Upper lobe of left lung (tissue), 6 donors: Measurements from ENCODE around the gene ACTR1A. TPM values are rescaled to one million over a fixed set of nuclear protein-coding genes. Genes with fewer than 3 reads are reported as not detected.

ENCODE experiments used
- ATAC-seq, 2 donors: fragments of 200-7000 bp; cut with Tn5 transposase; one replicate each; pipeline ENCODE4 v1.9.1; 2022; ENCODE audit warnings: mild to moderate bottlenecking in 2 of 2, moderate library complexity in 2 of 2; ENCODE audit not compliant: low FRiP score in 2 of 2
- DNase-seq, 2 donors: peaks; one replicate each; pipeline ENCODE4 v3.0.0-alpha.2; 2019 to 2020
- H3K27ac ChIP-seq, 4 donors: fragments of 200-600 bp; sonication (generic); one replicate each; pipeline ENCODE4 v1.5.1; 2016 to 2019
- H3K27me3 ChIP-seq, 4 donors: fragments of 200-600 bp; sonication (generic); one replicate each; pipeline ENCODE4 v1.5.1; 2017 to 2019
- H3K36me3 ChIP-seq, 4 donors: fragments of 200-600 bp; sonication (generic); one replicate each; pipeline ENCODE4 v1.5.1; 2016 to 2019
- H3K4me1 ChIP-seq, 4 donors: fragments of 200-600 bp; sonication (generic); one replicate each; pipeline ENCODE4 v1.5.1; 2018 to 2019
- H3K4me3 ChIP-seq, 4 donors: fragments of 200-600 bp; sonication (generic); one replicate each; pipeline ENCODE4 v1.5.1; 2017 to 2019; ENCODE audit warnings: mild to moderate bottlenecking in 2 of 4, moderate library complexity in 1 of 4
- H3K9me3 ChIP-seq, 4 donors: fragments of 200-600 bp; sonication (generic); one replicate each; pipeline ENCODE4 v1.5.1; 2018 to 2019
- EP300 ChIP-seq, 4 donors: sonication (generic); formaldehyde crosslinking; IDR thresholded peaks; one replicate each; pipeline ENCODE4 v1.5.1; 2017; ENCODE audit warnings: antibody characterized with exemption in 4 of 4, control low read depth in 2 of 4
- POLR2A ChIP-seq, 4 donors: fragments of 450-650 bp; IDR thresholded peaks; one replicate each; pipeline ENCODE4 v1.5.1; 2016 to 2017; ENCODE audit warnings: antibody characterized with exemption in 4 of 4, mild to moderate bottlenecking in 2 of 4
- POLR2AphosphoS5 ChIP-seq, 2 donors: sonication (generic); formaldehyde crosslinking; IDR thresholded peaks; one replicate each; pipeline ENCODE4 v1.5.1; 2017; ENCODE audit warnings: antibody characterized with exemption in 2 of 2
- WGBS, 2 donors: methylation state at CpG; one replicate each; pipeline ENCODE4 v1.1.5; 2017 to 2018; 5-methylcytosine and 5-hydroxymethylcytosine counted together
- total RNA-seq, 6 donors: library from RNA; depleted of rRNA in 4 of 6; stranded (reverse); fragments of >200 nt in 4 of 6; gene quantifications; one replicate each; pipeline versions ENCODE4 v1.1.0 to v1.2.1, GENCODE V29; 2016 to 2021
- TF ChIP-seq, protein P1 (sequence below), 6 experiments: fragments of 450-650 bp in 4 of 6; fragments of 200-600 bp in 2 of 6; sonication (generic) in 2 of 6; IDR thresholded peaks; one replicate each; pipeline ENCODE4 v1.5.1; 2016 to 2019; ENCODE audit warnings: antibody characterized with exemption in 6 of 6
- donor health status: DM: no; HTN: no; CAD: no; lungs with moderate emphysema.
- donor health status: DM: no; HTN: yes; CAD: no; lungs with severe emphysema.

The ACTR1A gene
- total RNA-seq, 6 donors from 2014 or later = 54.5 to 126 (median 93.2) TPM

DNA sequence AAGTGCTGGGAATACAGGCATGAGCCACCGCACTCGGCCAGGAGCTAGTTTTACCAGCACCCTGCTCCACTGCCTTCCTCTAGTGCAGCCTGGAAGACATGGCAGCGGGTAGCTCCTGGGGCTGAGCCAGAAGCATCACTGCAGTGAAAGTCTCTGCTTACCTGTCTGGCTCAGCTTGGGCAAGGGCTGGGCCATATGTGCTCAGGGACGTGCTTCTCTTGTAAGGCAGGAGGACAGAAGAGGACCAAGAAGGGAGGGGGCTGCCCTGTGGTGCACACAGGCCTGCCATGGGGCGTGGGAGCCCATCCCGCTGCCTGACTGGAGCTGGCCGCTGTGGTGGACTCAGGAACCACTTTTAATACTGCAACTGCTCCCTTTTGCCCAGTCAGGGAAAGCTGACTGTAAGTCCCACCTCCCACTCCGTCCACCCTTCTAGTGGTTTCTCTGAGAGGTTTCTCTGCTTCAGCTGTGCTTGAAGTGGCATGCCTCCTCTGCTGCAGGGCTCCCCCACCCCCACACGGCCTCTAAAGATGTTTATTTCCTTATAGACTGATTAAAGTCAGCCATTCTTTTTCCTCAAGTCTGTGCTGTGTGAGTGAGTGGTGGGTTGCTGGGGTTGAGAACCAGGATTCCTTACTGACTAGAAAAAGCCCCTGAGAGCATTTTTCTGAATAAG is 25.9 kb downstream of the ACTR1A start:
- ATAC-seq (peak in 1 of 2 donors; percentile 79), DNase-seq (peak in 1 of 2 donors; percentile 87)
- Histone ChIP-seq H3K27ac (peak overlapping the region; percentile 28 to 59 (median 54)), H3K27me3 (no peaks in the 10 kb centered on the region), H3K9me3 (no peaks in the 10 kb centered on the region), H3K4me1 (peaks cover 0 to 14% (median 7%) of the 10 kb centered on the region in 4 donors), H3K36me3 (peaks cover 15 to 44% (median 26%) of the 10 kb centered on the region in 4 donors), H3K4me3 (no peak overlapping the region)
- WGBS, 2 donors = 55 to 58% methylated on average over 6 to 9 of the region's 9 CpGs
- TF ChIP-seq POLR2AphosphoS5 (IDR thresholded peaks at IDR 0.05) (peak in 1 of 2 donors; percentile 1), POLR2A (IDR thresholded peaks at IDR 0.05) (peak in 1 of 4 donors; percentile 50), EP300 (IDR thresholded peaks at IDR 0.05) (no peak)
- TF ChIP-seq, protein P1, sequence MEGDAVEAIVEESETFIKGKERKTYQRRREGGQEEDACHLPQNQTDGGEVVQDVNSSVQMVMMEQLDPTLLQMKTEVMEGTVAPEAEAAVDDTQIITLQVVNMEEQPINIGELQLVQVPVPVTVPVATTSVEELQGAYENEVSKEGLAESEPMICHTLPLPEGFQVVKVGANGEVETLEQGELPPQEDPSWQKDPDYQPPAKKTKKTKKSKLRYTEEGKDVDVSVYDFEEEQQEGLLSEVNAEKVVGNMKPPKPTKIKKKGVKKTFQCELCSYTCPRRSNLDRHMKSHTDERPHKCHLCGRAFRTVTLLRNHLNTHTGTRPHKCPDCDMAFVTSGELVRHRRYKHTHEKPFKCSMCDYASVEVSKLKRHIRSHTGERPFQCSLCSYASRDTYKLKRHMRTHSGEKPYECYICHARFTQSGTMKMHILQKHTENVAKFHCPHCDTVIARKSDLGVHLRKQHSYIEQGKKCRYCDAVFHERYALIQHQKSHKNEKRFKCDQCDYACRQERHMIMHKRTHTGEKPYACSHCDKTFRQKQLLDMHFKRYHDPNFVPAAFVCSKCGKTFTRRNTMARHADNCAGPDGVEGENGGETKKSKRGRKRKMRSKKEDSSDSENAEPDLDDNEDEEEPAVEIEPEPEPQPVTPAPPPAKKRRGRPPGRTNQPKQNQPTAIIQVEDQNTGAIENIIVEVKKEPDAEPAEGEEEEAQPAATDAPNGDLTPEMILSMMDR (IDR thresholded peaks at IDR 0.05) = no peak

DNA sequence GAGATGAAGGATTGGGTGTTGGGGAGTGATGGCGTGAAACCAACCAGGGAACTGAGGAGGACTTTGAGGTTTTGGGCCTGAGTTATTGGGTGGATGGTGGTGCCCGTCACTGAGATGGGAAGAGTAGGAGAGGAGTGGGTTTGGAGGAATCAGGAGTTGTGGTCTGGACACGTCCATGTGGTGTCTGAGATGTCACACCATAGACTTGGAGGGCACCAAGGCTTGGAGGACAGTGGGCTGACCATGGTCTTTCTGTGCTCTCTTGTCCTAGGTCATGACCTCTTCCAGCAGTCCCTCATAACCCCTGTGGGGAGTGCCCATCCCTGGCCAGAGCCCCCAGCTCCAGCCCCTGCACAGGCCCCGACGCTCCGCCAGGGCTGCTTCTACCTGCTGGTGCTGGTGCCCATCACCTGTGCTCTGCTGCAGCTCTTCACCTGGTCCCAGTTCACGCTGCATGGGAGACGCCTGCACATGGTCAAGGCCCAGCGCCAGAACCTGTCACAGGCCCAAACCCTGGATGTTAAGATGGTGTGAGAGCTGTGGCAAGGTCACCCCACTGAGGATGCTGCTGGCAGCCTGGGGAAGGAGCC is 27.0 kb downstream of the ACTR1A start:
- Histone ChIP-seq H3K4me3 (no peak overlapping the region), H3K27me3 (no peaks in the 10 kb centered on the region), H3K4me1 (peaks cover 0 to 14% (median 7%) of the 10 kb centered on the region in 4 donors), H3K36me3 (peaks cover 4 to 43% (median 15%) of the 10 kb centered on the region in 4 donors), H3K27ac (no peak overlapping the region), H3K9me3 (no peaks in the 10 kb centered on the region)
- TF ChIP-seq, protein P1 (IDR thresholded peaks at IDR 0.05) = no peak
- TF ChIP-seq POLR2A (IDR thresholded peaks at IDR 0.05) (no peak), POLR2AphosphoS5 (IDR thresholded peaks at IDR 0.05) (no peak), EP300 (IDR thresholded peaks at IDR 0.05) (no peak)
- DNase-seq (peak in 1 of 2 donors; percentile 54), ATAC-seq (no peak)
- 95 to 96% methylated on average over 9 of the region's 9 CpGs for WGBS, 2 donors

DNA sequence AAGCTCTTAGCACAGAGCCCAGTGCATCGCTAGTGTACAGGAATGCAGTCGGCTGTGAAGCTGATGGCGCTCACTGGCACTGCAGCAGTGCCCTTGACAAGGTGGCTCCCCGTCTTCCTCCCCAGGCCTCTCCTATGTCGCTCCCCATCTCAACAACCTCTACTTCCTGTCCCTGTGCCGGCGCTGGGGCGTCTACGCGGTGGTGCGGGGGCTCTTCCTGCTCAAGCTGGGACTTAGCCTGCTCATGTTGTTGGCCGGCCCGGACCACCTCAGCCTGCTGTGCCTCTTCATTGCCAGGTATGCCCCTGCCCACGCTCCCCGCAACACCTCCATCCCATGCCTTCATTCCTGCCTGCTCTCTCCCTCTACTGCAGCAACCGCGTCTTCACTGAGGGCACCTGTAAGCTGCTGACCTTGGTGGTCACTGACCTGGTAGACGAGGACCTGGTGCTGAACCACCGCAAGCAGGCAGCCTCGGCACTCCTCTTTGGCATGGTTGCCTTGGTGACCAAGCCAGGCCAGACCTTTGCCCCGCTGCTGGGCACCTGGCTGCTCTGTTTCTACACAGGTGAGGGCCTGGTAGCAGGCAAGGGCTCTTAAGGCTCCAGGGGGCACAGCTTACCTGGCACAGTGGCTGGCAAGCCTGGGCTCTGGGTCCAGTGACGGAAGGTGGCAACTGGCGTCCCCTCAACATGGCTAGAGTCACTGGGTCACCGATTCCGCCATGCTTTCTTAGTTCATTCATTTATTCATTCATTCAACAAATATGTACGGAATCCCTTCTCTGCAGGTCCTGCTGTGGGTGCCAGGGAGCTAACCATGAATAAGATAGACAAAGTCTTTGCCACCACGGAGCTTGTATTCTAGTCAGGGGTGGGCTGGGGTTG is 28.8 kb downstream of the ACTR1A start:
- 82 to 91% methylated on average over 20 to 27 of the region's 27 CpGs for WGBS, 2 donors
- peaks cover 0 to 23% (median 13%) of the 10 kb centered on the region in 4 donors for H3K4me1 ChIP-seq
- DNase-seq = peak in 1 of 2 donors; percentile 66
- H3K36me3 ChIP-seq = peaks cover 0 to 27% (median 3%) of the 10 kb centered on the region in 4 donors
- H3K27me3 ChIP-seq = no peaks in the 10 kb centered on the region
- no peaks in the 10 kb centered on the region for H3K9me3 ChIP-seq
- TF ChIP-seq, protein P1 (IDR thresholded peaks at IDR 0.05) = no peak
- TF ChIP-seq POLR2AphosphoS5 (IDR thresholded peaks at IDR 0.05) (no peak), EP300 (IDR thresholded peaks at IDR 0.05) (no peak), POLR2A (IDR thresholded peaks at IDR 0.05) (no peak)
- H3K27ac ChIP-seq = no peak overlapping the region
- H3K4me3 ChIP-seq = no peak overlapping the region
- no peak for ATAC-seq

DNA sequence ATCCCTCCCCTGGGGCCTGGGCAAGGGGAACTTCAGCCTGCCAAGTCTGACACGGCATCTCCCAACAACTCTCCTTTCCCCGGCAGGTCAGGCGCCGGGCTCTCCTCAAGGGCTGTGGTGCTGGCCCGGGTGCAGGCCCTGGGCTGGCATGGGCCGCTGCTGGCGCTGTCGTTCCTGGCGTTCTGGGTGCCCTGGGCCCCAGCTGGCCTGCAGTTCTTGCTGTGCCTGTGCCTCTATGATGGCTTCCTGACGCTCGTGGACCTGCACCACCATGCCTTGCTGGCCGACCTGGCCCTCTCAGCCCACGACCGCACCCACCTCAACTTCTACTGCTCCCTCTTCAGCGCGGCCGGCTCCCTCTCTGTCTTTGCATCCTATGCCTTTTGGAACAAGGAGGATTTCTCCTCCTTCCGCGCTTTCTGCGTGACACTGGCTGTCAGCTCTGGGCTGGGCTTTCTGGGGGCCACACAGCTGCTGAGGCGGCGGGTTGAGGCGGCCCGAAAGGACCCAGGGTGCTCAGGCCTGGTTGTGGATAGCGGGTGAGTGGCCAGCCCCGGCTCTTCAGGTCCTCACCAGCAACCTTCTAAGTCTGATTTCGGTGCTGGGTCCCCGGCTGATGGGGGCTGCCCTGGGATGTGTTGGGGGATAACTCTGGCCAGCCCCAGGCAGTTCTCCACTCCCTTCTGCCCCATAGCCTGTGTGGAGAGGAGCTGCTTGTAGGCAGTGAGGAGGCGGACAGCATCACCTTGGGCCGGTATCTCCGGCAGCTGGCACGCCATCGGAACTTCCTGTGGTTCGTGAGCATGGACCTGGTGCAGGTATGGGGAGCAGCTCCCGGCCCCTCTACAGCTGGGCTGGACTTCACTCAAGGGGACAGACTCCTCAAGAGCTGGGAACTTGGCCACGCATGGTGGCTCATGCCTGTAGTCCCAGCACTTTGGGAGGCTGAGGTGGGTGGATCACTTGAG is 31.6 kb downstream of the ACTR1A start:
- DNase-seq = peak in 1 of 2 donors; percentile 77
- WGBS, 2 donors = 93 to 98% methylated on average over 25 to 28 of the region's 36 CpGs

More for the DNA sequence above, 31.6 kb downstream of the ACTR1A start:
- no peaks in the 10 kb centered on the region for H3K27me3 ChIP-seq
- H3K4me3 ChIP-seq = no peak overlapping the region
- H3K36me3 ChIP-seq = peaks cover 0 to 15% (median 3%) of the 10 kb centered on the region in 4 donors
- ATAC-seq = no peak
- TF ChIP-seq POLR2A (IDR thresholded peaks at IDR 0.05) (no peak), EP300 (IDR thresholded peaks at IDR 0.05) (no peak), POLR2AphosphoS5 (IDR thresholded peaks at IDR 0.05) (no peak)
- TF ChIP-seq, protein P1 (IDR thresholded peaks at IDR 0.05) = no peak
- no peaks in the 10 kb centered on the region for H3K9me3 ChIP-seq
- peak overlapping the region in 1 of 4 donors; percentile 83 for H3K27ac ChIP-seq
- peaks cover 0 to 20% (median 14%) of the 10 kb centered on the region in 4 donors for H3K4me1 ChIP-seq
